B cell (primary cell): ENCODE data around the gene PRSS53. TPM values are rescaled to one million over a fixed set of nuclear protein-coding genes. Genes with fewer than 3 reads are reported as not detected.

ENCODE experiments used
- ATAC-seq: fragments of 200-7000 bp; cut with Tn5 transposase; one replicate; pipeline ENCODE4 v1.10.0; 2021; ENCODE audit warnings: low read depth, mild to moderate bottlenecking, moderate number of reproducible peaks, moderate library complexity
- CTCF ChIA-PET: fragments of 350-600 bp; sonication (Branson Sonifier 250); formaldehyde crosslinking; loops from one replicate; lab custom pipeline; 2021; ENCODE audit warnings: antibody characterized with exemption, inconsistent platforms; lab: Charles Lee
- POLR2A ChIA-PET: fragments of 350-600 bp; sonication (Branson Sonifier 250); formaldehyde crosslinking; loops from one replicate; lab custom pipeline; 2021; ENCODE audit warnings: antibody characterized with exemption; lab: Charles Lee
- DNase-seq: peaks from one replicate; pipeline ENCODE4 v3.0.0; 2013
- H2AFZ ChIP-seq: 2 replicates; pipeline ENCODE4 v1.6.1; 2012; ENCODE audit warnings: mild to moderate bottlenecking, low read depth, low read length; ENCODE audit not compliant: insufficient read depth, poor library complexity, severe bottlenecking
- H3K27ac ChIP-seq, 2 donors: 1 replicate in 1 of 2; 2 replicates in 1 of 2; pipeline ENCODE4 v1.5.1; 2012 to 2013; ENCODE audit warnings: low read length in 2 of 2, mild to moderate bottlenecking in 2 of 2, moderate library complexity in 1 of 2
- H3K27me3 ChIP-seq, 4 experiments: fragments of 200-600 bp in 1 of 4; sonication (generic) in 1 of 4; replicated peaks in 1 of 4; 1 replicate in 2 of 4; 2 replicates in 2 of 4; pipeline versions ENCODE4 v1.6.1 to v1.7.0; 2013 to 2016; ENCODE audit warnings: low read length in 3 of 4, mild to moderate bottlenecking in 2 of 4, mixed read lengths in 1 of 4, moderate library complexity in 1 of 4; ENCODE audit not compliant: insufficient read depth in 4 of 4, control insufficient read depth in 3 of 4; ENCODE audit errors: control extremely low read depth in 1 of 4
- H3K36me3 ChIP-seq, 2 experiments: replicated peaks in 1 of 2; 1 replicate in 1 of 2; 2 replicates in 1 of 2; pipeline versions ENCODE4 v1.6.1 to v1.7.1; 2013; ENCODE audit warnings: low read length in 1 of 2; ENCODE audit not compliant: insufficient read depth in 2 of 2, control insufficient read depth in 1 of 2; ENCODE audit errors: control extremely low read depth in 1 of 2, extremely low read depth in 1 of 2
- H3K4me1 ChIP-seq, 2 donors: fragments of 200-600 bp in 1 of 2; sonication (generic) in 1 of 2; 1 replicate in 1 of 2; 2 replicates in 1 of 2; pipeline versions ENCODE4 v1.5.1 to v1.6.1; 2013 to 2017; ENCODE audit warnings: low read length in 2 of 2; ENCODE audit not compliant: control insufficient read depth in 2 of 2, insufficient read depth in 2 of 2
- H3K4me2 ChIP-seq: replicated peaks from 2 replicates; pipeline ENCODE3; 2012; ENCODE audit warnings: mild to moderate bottlenecking, low read depth, low read length; ENCODE audit not compliant: poor library complexity, severe bottlenecking
- H3K4me3 ChIP-seq, 5 experiments: fragments of 200-600 bp in 1 of 5; sonication (generic) in 1 of 5; 1 replicate in 3 of 5; 2 replicates in 2 of 5; pipeline versions ENCODE4 v1.5.1 to v1.7.0; 2011 to 2016; ENCODE audit warnings: low read length in 4 of 5, mild to moderate bottlenecking in 4 of 5, low read depth in 2 of 5, control low read depth in 1 of 5, moderate library complexity in 1 of 5; ENCODE audit not compliant: insufficient read depth in 1 of 5; ENCODE audit errors: control extremely low read depth in 1 of 5, extremely low read depth in 1 of 5
- H3K79me2 ChIP-seq: fragments of 200-600 bp; sonication (generic); one replicate; pipeline ENCODE4 v1.6.0; 2016; ENCODE audit warnings: low read length; ENCODE audit not compliant: control insufficient read depth, insufficient read depth
- H3K9ac ChIP-seq: fragments of 200-600 bp; sonication (generic); 2 replicates; pipeline ENCODE4 v1.6.1; 2017; ENCODE audit warnings: mild to moderate bottlenecking, low read length, moderate library complexity
- H3K9me3 ChIP-seq, 3 donors: one replicate each; pipeline versions ENCODE4 v1.6.1 to v1.7.1; 2013; ENCODE audit warnings: low read length in 2 of 3; ENCODE audit not compliant: control insufficient read depth in 2 of 3, insufficient read depth in 1 of 3; ENCODE audit errors: control extremely low read depth in 1 of 3
- H4K20me1 ChIP-seq: 2 replicates; pipeline ENCODE4 v1.6.0; 2012; ENCODE audit warnings: mild to moderate bottlenecking, low read length; ENCODE audit not compliant: insufficient read depth, control insufficient read depth, poor library complexity, severe bottlenecking
- H3K27ac Mint-ChIP-seq: one replicate; pipeline ENCODE4 v1.8.0; 2021; ENCODE audit warnings: mixed read lengths
- H3K27me3 Mint-ChIP-seq: one replicate; pipeline ENCODE4 v1.8.0; 2021; ENCODE audit warnings: mixed read lengths
- H3K4me1 Mint-ChIP-seq: one replicate; pipeline ENCODE4 v1.8.0; 2021; ENCODE audit warnings: mixed read lengths
- H3K4me3 Mint-ChIP-seq: one replicate; pipeline ENCODE4 v1.8.0; 2021; ENCODE audit warnings: mixed read lengths
- H3K9me3 Mint-ChIP-seq: one replicate; pipeline ENCODE4 v1.8.0; 2022; ENCODE audit warnings: mixed read lengths; ENCODE audit not compliant: insufficient read depth
- CTCF ChIP-seq: fragments of 200-600 bp; IDR thresholded peaks from one replicate; pipeline ENCODE4 v1.8.0; 2022; ENCODE audit warnings: antibody characterized with exemption, mild to moderate bottlenecking
- EZH2 ChIP-seq: IDR thresholded peaks from 2 replicates; pipeline ENCODE4 v1.6.1; 2012; ENCODE audit warnings: borderline replicate concordance, low read depth, mild to moderate bottlenecking, moderate library complexity, low read length; ENCODE audit not compliant: insufficient read depth, poor library complexity, severe bottlenecking
- WGBS: methylation state at CpG from one replicate; pipeline ENCODE4 v1.1.5; 2013; ENCODE audit warnings: missing lambda C conversion rate; ENCODE audit not compliant: insufficient coverage; 5-methylcytosine and 5-hydroxymethylcytosine counted together
- intact Hi-C: fragments of 100-400 bp; cut with micrococcal nuclease; formaldehyde crosslinking; loops from one replicate; pipeline ENCODE4 v1.10.0; 2022
- polyA plus RNA-seq: library from polyadenylated mRNA; depleted of rRNA; stranded (reverse); fragments of >200 nt; gene quantifications from 2 replicates; pipeline ENCODE4 v1.2.3, GENCODE V29; 2012
- total RNA-seq, 2 donors: library from RNA; stranded (reverse); fragments of 120-200 nt in 1 of 2; gene quantifications; 1 replicate in 1 of 2; 2 replicates in 1 of 2; pipeline versions ENCODE4 v1.2.3 to v1.2.4, GENCODE V29; 2013 to 2022

The PRSS53 gene
- total and polyA plus RNA-seq, 2 donors (not counting 1 experiment from before 2014, with no cell fraction given) = 10.1 to 10.8 TPM

- H3K9me3 ChIP-seq = no peaks in the 10 kb centered on the region
- no peaks in the 10 kb centered on the region for H3K27me3 Mint-ChIP-seq
- no peak overlapping the region for H3K27ac Mint-ChIP-seq
- POLR2A ChIA-PET = interaction anchor here (0.5 kb wide), 1 partner anchor 14 kb away, joined by 4 read pairs; no protein-coding TSS in a partner anchor
- no peak overlapping the region for H3K4me2 ChIP-seq
- DNase-seq = peak; percentile 9
- WGBS = 70% methylated on average over 2 of the region's 5 CpGs
- H3K27me3 ChIP-seq = no peaks in the 10 kb centered on the region
- H3K36me3 ChIP-seq = peaks cover 0 to 31% of the 10 kb centered on the region in 2 experiments
- no peaks in the 10 kb centered on the region for H4K20me1 ChIP-seq
- H3K27ac ChIP-seq = no peak overlapping the region
- H3K4me1 ChIP-seq = no peaks in the 10 kb centered on the region
- H2AFZ ChIP-seq = no peak overlapping the region
- H3K9me3 Mint-ChIP-seq = no peaks in the 10 kb centered on the region
- CTCF ChIA-PET = no interaction called here
- H3K9ac ChIP-seq = no peak overlapping the region
- no peak overlapping the region for H3K4me3 Mint-ChIP-seq
- no peaks in the 10 kb centered on the region for H3K4me1 Mint-ChIP-seq
- no peaks in the 10 kb centered on the region for H3K79me2 ChIP-seq
- no peak overlapping the region for H3K4me3 ChIP-seq
- TF ChIP-seq CTCF = no peak
- no peak for ATAC-seq
- intact Hi-C loops = no loop called here
These were observed 45.4 kb upstream of the PRSS53 start for GRCh38 chr16:31134091-31134571.

GRCh38 chr16:31133046-31133501 lies 44.3 kb upstream of the PRSS53 start:
- Histone ChIP-seq H3K36me3 (peaks cover 0 to 39% of the 10 kb centered on the region in 2 experiments), H3K4me1 (no peaks in the 10 kb centered on the region), H2AFZ (no peak overlapping the region), H3K27ac (no peak overlapping the region), H3K79me2 (no peaks in the 10 kb centered on the region), H4K20me1 (no peaks in the 10 kb centered on the region), H3K9me3 (no peaks in the 10 kb centered on the region), H3K9ac (no peak overlapping the region), H3K4me3 (no peak overlapping the region), H3K27me3 (no peaks in the 10 kb centered on the region), H3K4me2 (no peak overlapping the region)
- POLR2A ChIA-PET = no interaction called here
- TF ChIP-seq CTCF = no peak
- TF ChIP-seq EZH2 = no peak
- no peak for ATAC-seq
- CTCF ChIA-PET = no interaction called here
- H3K4me3 Mint-ChIP-seq = no peak overlapping the region
- H3K9me3 Mint-ChIP-seq = no peaks in the 10 kb centered on the region
- 95% methylated on average over 6 of the region's 6 CpGs for WGBS
- intact Hi-C loops = no loop called here
- no peaks in the 10 kb centered on the region for H3K27me3 Mint-ChIP-seq
- H3K4me1 Mint-ChIP-seq = no peaks in the 10 kb centered on the region
- no peak overlapping the region for H3K27ac Mint-ChIP-seq
- no peak for DNase-seq
